Lower lobe of right lung (tissue), 2 donors: ENCODE results near the gene RPP40. TPM values are rescaled to one million over a fixed set of nuclear protein-coding genes. Genes with fewer than 3 reads are reported as not detected.

Source experiments
- ATAC-seq, 2 donors: fragments of 200-7000 bp; cut with Tn5 transposase; one replicate each; pipeline ENCODE4 v1.9.1; 2020 to 2022; ENCODE audit warnings: mild to moderate bottlenecking in 2 of 2, moderate library complexity in 2 of 2
- DNase-seq: peaks from one replicate; pipeline ENCODE4 v3.0.0-alpha.2; 2020
- H3K27ac ChIP-seq: fragments of 200-600 bp; one replicate; pipeline ENCODE4 v1.8.0; 2022
- H3K27me3 ChIP-seq: fragments of 200-600 bp; one replicate; pipeline ENCODE4 v1.8.0; 2022; ENCODE audit warnings: low read depth
- H3K36me3 ChIP-seq: fragments of 200-600 bp; one replicate; pipeline ENCODE4 v1.8.0; 2022; ENCODE audit warnings: mild to moderate bottlenecking
- H3K4me1 ChIP-seq: fragments of 200-600 bp; one replicate; pipeline ENCODE4 v1.8.0; 2022
- H3K4me3 ChIP-seq: fragments of 200-600 bp; one replicate; pipeline ENCODE4 v1.8.0; 2022; ENCODE audit warnings: mild to moderate bottlenecking
- H3K9me3 ChIP-seq: fragments of 200-600 bp; one replicate; pipeline ENCODE4 v1.8.0; 2022
- CTCF ChIP-seq: fragments of 200-600 bp; IDR thresholded peaks from one replicate; pipeline ENCODE4 v1.8.0; 2022; ENCODE audit warnings: antibody characterized with exemption, mild to moderate bottlenecking
- intact Hi-C: fragments of 100-400 bp; cut with DNase I; formaldehyde crosslinking; loops from one replicate; pipeline ENCODE4 v1.11.0; 2022
- total RNA-seq: library from RNA; stranded (reverse); fragmentation: NEBNext Ultra II Directional; extraction: Animal tissue kit (Norgen Biotek cat#: 25700); gene quantifications from one replicate; pipeline ENCODE4 v1.2.1, GENCODE V29; 2021
- donor health status: DM: no; HTN: yes; CAD: no; lungs with severe emphysema.

RPP40 gene
- total RNA-seq, 1 donor from 2014 or later = 2.5 TPM

- Histone ChIP-seq H3K27ac (no peak overlapping the region), H3K9me3 (no peaks in the 10 kb centered on the region), H3K36me3 (no peaks in the 10 kb centered on the region), H3K4me1 (no peaks in the 10 kb centered on the region), H3K4me3 (no peak overlapping the region), H3K27me3 (no peaks in the 10 kb centered on the region)
- ATAC-seq = no peak
- intact Hi-C loops = no loop called here
- no peak for DNase-seq
- no peak for TF ChIP-seq CTCF
Observed at GRCh38 chr6:5045416-5045815, 41.6 kb upstream of the RPP40 start.

DNA sequence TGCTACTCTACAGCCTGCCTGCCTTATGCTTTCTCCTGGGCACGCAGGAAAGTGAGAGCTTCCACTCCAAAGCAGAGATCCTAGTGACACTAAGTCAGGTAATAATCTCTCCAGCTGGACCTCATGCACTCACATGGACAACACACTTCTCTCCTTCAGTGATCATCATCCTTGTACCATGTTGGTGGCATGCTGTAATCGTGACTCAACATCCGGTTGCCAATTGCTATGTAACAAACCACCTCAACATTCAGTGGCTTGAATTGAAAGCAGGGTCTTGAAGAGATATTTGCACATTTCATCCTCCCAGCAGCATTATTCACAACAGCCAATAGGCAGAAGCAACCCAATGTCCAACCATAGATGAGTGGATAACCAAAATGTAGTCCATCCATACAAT lies 41.0 kb upstream of the RPP40 start:
- H3K4me1 ChIP-seq = no peaks in the 10 kb centered on the region
- intact Hi-C loops = no loop called here
- ATAC-seq = no peak
- H3K9me3 ChIP-seq = no peaks in the 10 kb centered on the region
- H3K4me3 ChIP-seq = no peak overlapping the region
- no peak for DNase-seq
- no peaks in the 10 kb centered on the region for H3K36me3 ChIP-seq
- H3K27me3 ChIP-seq = no peaks in the 10 kb centered on the region
- no peak overlapping the region for H3K27ac ChIP-seq
- TF ChIP-seq CTCF = no peak

DNA sequence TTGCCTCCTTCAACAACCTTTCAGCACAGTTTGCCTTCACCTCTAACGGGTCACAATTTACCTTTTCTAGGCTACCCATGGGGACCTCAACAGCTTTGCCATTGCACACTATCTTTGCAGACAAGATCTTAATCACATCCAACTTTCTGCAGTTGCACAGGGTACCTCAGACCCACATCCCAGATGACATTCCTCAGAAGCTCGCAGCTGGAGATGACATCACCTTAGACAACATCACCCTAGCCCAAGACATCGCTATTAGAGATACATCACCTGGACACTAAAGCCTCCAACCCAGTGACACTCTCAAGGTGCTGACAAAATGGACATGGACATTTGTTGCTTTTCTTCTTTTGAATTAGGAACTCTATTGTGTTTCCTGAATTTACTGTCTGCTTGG lies 38.6 kb upstream of the RPP40 start:
- H3K27ac ChIP-seq = no peak overlapping the region
- ATAC-seq (no peak), DNase-seq (no peak)
- H3K9me3 ChIP-seq = no peaks in the 10 kb centered on the region
- H3K4me3 ChIP-seq = no peak overlapping the region
- no peak for TF ChIP-seq CTCF
- no peaks in the 10 kb centered on the region for H3K36me3 ChIP-seq
- intact Hi-C loops = no loop called here
- no peaks in the 10 kb centered on the region for H3K27me3 ChIP-seq
- H3K4me1 ChIP-seq = no peaks in the 10 kb centered on the region

DNA sequence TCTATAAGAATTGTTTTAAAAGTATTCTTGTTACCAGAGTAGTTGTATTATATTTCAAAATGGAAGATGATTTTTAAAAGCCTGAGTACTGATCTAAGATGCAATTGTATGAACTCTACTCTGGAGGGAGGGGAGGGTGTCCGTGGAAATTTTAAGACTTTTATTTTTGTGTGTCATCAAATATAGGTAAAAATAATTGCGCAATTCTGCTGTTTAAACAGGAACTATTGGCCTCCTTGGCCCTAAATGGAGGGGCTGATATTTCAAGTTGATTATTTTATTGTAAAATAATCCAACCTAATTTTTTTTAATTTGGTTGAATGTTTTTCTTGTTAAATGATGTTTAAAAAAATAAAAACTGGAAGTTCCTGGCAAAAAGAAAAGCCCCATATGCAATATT lies 38.1 kb upstream of the RPP40 start:
- intact Hi-C loops = no loop called here
- no peak for DNase-seq
- Histone ChIP-seq H3K4me3 (no peak overlapping the region), H3K36me3 (no peaks in the 10 kb centered on the region), H3K27me3 (no peaks in the 10 kb centered on the region), H3K27ac (no peak overlapping the region), H3K4me1 (no peaks in the 10 kb centered on the region), H3K9me3 (no peaks in the 10 kb centered on the region)
- TF ChIP-seq CTCF = no peak
- ATAC-seq = no peak

GRCh38 chr6:5036269-5036668 lies 32.4 kb upstream of the RPP40 start:
- no peaks in the 10 kb centered on the region for H3K9me3 ChIP-seq
- no peak overlapping the region for H3K4me3 ChIP-seq
- no peaks in the 10 kb centered on the region for H3K36me3 ChIP-seq
- no peaks in the 10 kb centered on the region for H3K4me1 ChIP-seq
- ATAC-seq (no peak), DNase-seq (no peak)
- H3K27ac ChIP-seq = no peak overlapping the region
- intact Hi-C loops = no loop called here
- TF ChIP-seq CTCF = no peak
- no peaks in the 10 kb centered on the region for H3K27me3 ChIP-seq

DNA sequence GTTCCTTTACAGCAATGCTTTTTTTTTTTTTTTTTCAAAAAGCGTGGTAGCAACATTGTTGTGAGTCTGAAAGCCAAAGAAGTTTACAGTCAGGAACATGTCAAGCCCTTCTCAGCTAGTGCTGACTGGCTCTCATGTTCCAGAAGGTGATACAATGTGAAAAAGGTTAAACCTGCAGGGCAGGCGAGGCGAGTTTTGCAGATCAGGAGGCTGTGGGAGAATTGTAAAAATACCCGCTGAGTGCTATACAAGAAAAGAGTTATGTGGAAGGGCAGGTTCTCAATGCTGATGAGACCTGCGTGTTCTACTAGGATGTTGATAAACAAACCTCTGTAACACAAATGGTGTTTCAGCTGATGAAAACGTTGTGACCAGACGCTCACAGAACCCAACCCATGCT lies 30.9 kb upstream of the RPP40 start:
- Histone ChIP-seq H3K4me1 (no peaks in the 10 kb centered on the region), H3K9me3 (no peaks in the 10 kb centered on the region), H3K36me3 (no peaks in the 10 kb centered on the region), H3K4me3 (no peak overlapping the region), H3K27ac (no peak overlapping the region), H3K27me3 (no peaks in the 10 kb centered on the region)
- DNase-seq (no peak), ATAC-seq (no peak)
- intact Hi-C loops = no loop called here
- no peak for TF ChIP-seq CTCF
